BE2C (cell line): ENCODE results near the gene SLC12A3.

Experiments used
- DNase-seq: peaks from one replicate; pipeline ENCODE4 v3.0.0-alpha.2; 2020
- H3K27me3 ChIP-seq: fragments of 250-450 bp; sonication (Bioruptor Pico); 2 replicates; pipeline ENCODE4 v1.5.1; 2020; ENCODE audit warnings: mild to moderate bottlenecking
- H3K36me3 ChIP-seq: fragments of 250-450 bp; sonication (Bioruptor Pico); 2 replicates; pipeline ENCODE4 v1.5.1; 2020; ENCODE audit warnings: mild to moderate bottlenecking
- H3K4me1 ChIP-seq: fragments of 250-450 bp; sonication (Bioruptor Pico); 2 replicates; pipeline ENCODE4 v1.5.1; 2020
- H3K4me3 ChIP-seq: 2 replicates; pipeline ENCODE4 v1.5.1; 2011; ENCODE audit warnings: low read depth, low read length
- H3K9me3 ChIP-seq: fragments of 250-450 bp; sonication (Bioruptor Pico); 2 replicates; pipeline ENCODE4 v1.5.1; 2020
- CTCF ChIP-seq: IDR thresholded peaks from 2 replicates; pipeline ENCODE4 v1.5.1; 2012; ENCODE audit warnings: mild to moderate bottlenecking, low read depth, low read length

Gene SLC12A3

DNA sequence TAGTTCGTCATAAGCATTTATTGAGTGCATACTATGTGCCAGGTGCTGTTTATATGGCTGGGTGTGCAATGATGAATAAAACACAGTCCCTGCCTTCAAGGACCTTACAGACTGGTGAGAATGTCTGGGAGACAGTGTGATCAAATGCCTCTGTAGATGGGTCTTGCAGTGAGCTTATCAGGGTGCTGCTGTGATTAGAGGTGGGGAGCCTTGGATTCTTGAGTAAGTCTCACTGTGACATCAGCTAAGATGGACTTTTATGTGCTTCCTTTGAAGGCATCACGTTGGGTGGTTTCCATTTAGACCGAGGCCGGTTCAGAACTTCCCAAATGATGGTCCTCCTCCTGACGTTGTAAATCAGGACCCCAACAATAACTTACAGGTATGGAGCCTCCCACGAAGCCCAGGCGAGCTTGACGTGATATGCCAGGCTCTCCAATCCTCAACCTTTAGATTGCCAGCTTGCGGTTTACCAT is 76.9 kb downstream of the SLC12A3 start:
- TF ChIP-seq CTCF = no peak
- no peaks in the 10 kb centered on the region for H3K9me3 ChIP-seq
- DNase-seq = no peak
- H3K27me3 ChIP-seq = no peaks in the 10 kb centered on the region
- no peaks in the 10 kb centered on the region for H3K4me1 ChIP-seq
- peaks cover 85% of the 10 kb centered on the region for H3K36me3 ChIP-seq
- H3K4me3 ChIP-seq = no peak overlapping the region

DNA sequence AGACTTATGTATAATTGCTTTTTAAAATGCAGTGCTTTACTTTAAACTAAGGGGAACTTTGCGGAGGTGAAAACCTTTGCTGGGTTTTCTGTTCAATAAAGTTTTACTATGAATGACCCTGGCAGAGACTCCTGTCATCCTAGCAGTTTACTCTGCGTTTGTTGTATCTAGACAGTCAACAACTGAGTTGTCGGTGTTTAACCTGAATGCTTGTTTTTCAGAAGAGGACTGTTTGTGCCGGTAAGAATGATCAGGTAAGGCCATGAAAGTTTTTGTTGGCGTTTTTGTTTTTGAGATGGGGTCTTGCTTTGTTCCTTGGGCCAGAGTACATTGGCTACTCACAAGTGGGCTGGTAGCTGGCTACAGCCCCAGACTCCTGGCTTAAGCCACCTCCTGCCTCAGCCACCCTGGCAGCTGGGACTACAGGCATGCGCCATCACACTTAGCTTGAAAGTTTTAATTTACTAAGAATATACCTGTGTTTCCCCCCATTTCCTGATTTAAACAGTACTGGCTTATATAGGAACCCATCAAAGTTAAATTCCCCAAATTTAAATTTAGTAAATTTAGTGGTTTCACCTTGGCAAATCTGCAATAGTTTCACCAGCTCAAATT is 78.9 kb downstream of the SLC12A3 start:
- Histone ChIP-seq H3K4me3 (no peak overlapping the region), H3K9me3 (no peaks in the 10 kb centered on the region), H3K36me3 (peaks cover 66% of the 10 kb centered on the region), H3K27me3 (no peaks in the 10 kb centered on the region), H3K4me1 (no peaks in the 10 kb centered on the region)
- no peak for TF ChIP-seq CTCF
- DNase-seq = no peak

GRCh38 chr16:56944954-56945839 is 80.2 kb downstream of the SLC12A3 start:
- H3K9me3 ChIP-seq = no peaks in the 10 kb centered on the region
- no peaks in the 10 kb centered on the region for H3K27me3 ChIP-seq
- DNase-seq = no peak
- peaks cover 52% of the 10 kb centered on the region for H3K36me3 ChIP-seq
- TF ChIP-seq CTCF = no peak
- H3K4me1 ChIP-seq = no peaks in the 10 kb centered on the region
- no peak overlapping the region for H3K4me3 ChIP-seq

DNA sequence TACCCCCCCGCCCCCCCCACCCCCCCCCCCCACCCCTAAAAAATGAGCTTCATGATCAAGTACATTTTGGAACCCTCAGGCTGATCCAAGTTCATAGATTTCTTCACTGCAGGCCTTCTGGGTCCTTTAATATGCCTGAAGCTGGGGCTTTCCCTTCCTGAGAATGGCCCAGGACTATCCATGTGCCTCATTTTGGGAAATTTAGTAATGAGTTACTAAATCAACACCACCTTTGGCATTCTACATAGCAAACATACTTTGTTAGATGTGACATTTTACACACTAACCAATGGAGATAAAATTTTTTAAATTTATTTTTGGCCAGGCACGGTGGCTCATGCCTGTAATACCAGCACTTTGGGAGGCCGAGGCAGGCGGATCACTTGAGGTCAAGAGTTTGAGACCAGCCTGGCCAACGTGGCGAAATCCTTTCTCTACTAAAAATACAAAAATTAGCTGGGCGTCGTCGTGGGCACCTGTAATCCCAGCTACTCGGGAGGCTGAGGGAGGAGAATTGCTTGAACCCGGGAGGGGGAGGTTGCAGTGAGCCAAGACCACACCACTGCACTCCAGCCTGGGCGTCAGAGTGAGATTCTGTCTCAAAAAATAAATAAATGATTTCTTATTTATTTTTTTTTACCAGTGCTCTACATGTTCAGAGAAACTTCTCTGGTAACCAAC is 81.0 kb downstream of the SLC12A3 start:
- H3K4me3 ChIP-seq = no peak overlapping the region
- H3K36me3 ChIP-seq = peaks cover 44% of the 10 kb centered on the region
- no peak for DNase-seq
- no peaks in the 10 kb centered on the region for H3K27me3 ChIP-seq
- H3K4me1 ChIP-seq = no peaks in the 10 kb centered on the region
- no peak for TF ChIP-seq CTCF
- no peaks in the 10 kb centered on the region for H3K9me3 ChIP-seq

GRCh38 chr16:56946767-56947603 is 82.0 kb downstream of the SLC12A3 start:
- no peak for TF ChIP-seq CTCF
- Histone ChIP-seq H3K4me3 (no peak overlapping the region), H3K9me3 (no peaks in the 10 kb centered on the region), H3K27me3 (no peaks in the 10 kb centered on the region), H3K4me1 (no peaks in the 10 kb centered on the region), H3K36me3 (peaks cover 34% of the 10 kb centered on the region)
- DNase-seq = no peak
